Suprapubic skin (tissue), 4 donors: ENCODE measurements around the gene TSPAN8.

Experiments used
- EP300 ChIP-seq: sonication (generic); formaldehyde crosslinking; IDR thresholded peaks from one replicate; pipeline ENCODE4 v1.6.1; 2017; ENCODE audit warnings: antibody characterized with exemption
- POLR2A ChIP-seq, 2 donors: fragments of 450-650 bp; IDR thresholded peaks; one replicate each; pipeline ENCODE4 v1.6.1; 2017; ENCODE audit warnings: antibody characterized with exemption in 2 of 2, mild to moderate bottlenecking in 2 of 2, moderate library complexity in 2 of 2
- POLR2AphosphoS5 ChIP-seq, 3 donors: sonication (generic); formaldehyde crosslinking; IDR thresholded peaks; one replicate each; pipeline ENCODE4 v1.6.1; 2017; ENCODE audit warnings: antibody characterized with exemption in 3 of 3
- TF ChIP-seq, protein P1 (sequence below), 2 donors: fragments of 200-600 bp in 1 of 2; fragments of 450-650 bp in 1 of 2; sonication (generic) in 1 of 2; IDR thresholded peaks; one replicate each; pipeline ENCODE4 v1.5.1; 2016 to 2019; ENCODE audit warnings: antibody characterized with exemption in 2 of 2, mild to moderate bottlenecking in 1 of 2, moderate library complexity in 1 of 2

DNA sequence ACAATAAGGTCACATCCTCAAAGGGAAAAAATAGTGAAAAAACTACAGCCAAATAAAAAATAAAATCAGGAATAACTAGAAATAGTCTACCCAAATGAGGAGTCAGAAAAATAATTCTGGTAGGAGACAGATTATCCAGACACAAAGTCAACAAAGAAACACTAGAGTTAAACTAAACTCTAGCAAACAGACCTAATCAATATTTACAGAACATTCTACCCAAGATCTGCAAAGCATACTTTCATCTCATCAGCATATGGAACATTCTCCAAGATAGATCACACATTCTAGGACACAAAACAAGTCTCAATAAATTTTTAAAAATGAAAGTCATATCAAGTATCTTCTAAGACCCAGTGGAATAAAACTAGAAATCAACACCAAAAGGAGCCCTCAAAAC is 20.4 kb upstream of the TSPAN8 start:
- TF ChIP-seq, protein P1, sequence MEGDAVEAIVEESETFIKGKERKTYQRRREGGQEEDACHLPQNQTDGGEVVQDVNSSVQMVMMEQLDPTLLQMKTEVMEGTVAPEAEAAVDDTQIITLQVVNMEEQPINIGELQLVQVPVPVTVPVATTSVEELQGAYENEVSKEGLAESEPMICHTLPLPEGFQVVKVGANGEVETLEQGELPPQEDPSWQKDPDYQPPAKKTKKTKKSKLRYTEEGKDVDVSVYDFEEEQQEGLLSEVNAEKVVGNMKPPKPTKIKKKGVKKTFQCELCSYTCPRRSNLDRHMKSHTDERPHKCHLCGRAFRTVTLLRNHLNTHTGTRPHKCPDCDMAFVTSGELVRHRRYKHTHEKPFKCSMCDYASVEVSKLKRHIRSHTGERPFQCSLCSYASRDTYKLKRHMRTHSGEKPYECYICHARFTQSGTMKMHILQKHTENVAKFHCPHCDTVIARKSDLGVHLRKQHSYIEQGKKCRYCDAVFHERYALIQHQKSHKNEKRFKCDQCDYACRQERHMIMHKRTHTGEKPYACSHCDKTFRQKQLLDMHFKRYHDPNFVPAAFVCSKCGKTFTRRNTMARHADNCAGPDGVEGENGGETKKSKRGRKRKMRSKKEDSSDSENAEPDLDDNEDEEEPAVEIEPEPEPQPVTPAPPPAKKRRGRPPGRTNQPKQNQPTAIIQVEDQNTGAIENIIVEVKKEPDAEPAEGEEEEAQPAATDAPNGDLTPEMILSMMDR (IDR thresholded peaks at IDR 0.05), result no peak
- TF ChIP-seq POLR2A (IDR thresholded peaks at IDR 0.05) (no peak), POLR2AphosphoS5 (IDR thresholded peaks at IDR 0.05) (no peak), EP300 (no peak)
